NB4 (cell line): ENCODE data around the gene NTN4.

Experiments used
- CTCF ChIP-seq: IDR thresholded peaks from one replicate; pipeline ENCODE4 v1.5.1; 2012; ENCODE audit warnings: low read depth, low read length
- MYC ChIP-seq: IDR thresholded peaks from 2 replicates; pipeline ENCODE4 v1.6.1; 2011; ENCODE audit warnings: low read depth, low read length
- POLR2A ChIP-seq: IDR thresholded peaks from 2 replicates; pipeline ENCODE4 v1.6.1; 2011; ENCODE audit warnings: mild to moderate bottlenecking; ENCODE audit not compliant: insufficient read length; ENCODE audit errors: extremely low read depth

- no peak for TF ChIP-seq CTCF
- TF ChIP-seq MYC: no peak
- no peak for TF ChIP-seq POLR2A
Measured at GRCh38 chr12:95673576-95673975, 117.0 kb downstream of the NTN4 start.
